ENCODE measurements around the gene TGM2. TPM values are rescaled to one million over a fixed set of nuclear protein-coding genes. Genes with fewer than 3 reads are reported as not detected.

TGM2 gene
- polyA plus RNA-seq, 1 donor from 2014 or later: not detected

GRCh38 chr20:38156888-38157634 is 8.0 kb downstream of the TGM2 start:
- no peak overlapping the region for H3K4me3 ChIP-seq (ENCODE audit: low read length)
- no peaks in the 10 kb centered on the region for H4K20me1 ChIP-seq (ENCODE audit: insufficient read depth)
- H3K27ac ChIP-seq (ENCODE audit: low read length): no peak overlapping the region
- no peak for TF ChIP-seq TAF1 (IDR thresholded peaks at IDR 0.05; ENCODE audit: low read depth)
- no peak for TF ChIP-seq POLR2AphosphoS5 (IDR thresholded peaks at IDR 0.05)
- no peak for TF ChIP-seq MXI1 (conservative IDR thresholded peaks at IDR 0.05; ENCODE audit: poor library complexity, severe bottlenecking)
- TF ChIP-seq RAD21 (conservative IDR thresholded peaks at IDR 0.05): no peak
- no peak for TF ChIP-seq EP300 (conservative IDR thresholded peaks at IDR 0.05; ENCODE audit: poor library complexity, severe bottlenecking)
- no peak for TF ChIP-seq EZH2 (IDR thresholded peaks at IDR 0.05; ENCODE audit: borderline replicate concordance, insufficient read depth, low read length, poor library complexity, severe bottlenecking)
- no peak for TF ChIP-seq CTCF (IDR thresholded peaks at IDR 0.05; ENCODE audit: poor library complexity, severe bottlenecking)
- no peak for TF ChIP-seq SMC3 (conservative IDR thresholded peaks at IDR 0.05; ENCODE audit: poor library complexity)
- no peak for TF ChIP-seq REST (IDR thresholded peaks at IDR 0.05; ENCODE audit: borderline replicate concordance)
- no peaks in the 10 kb centered on the region for H3F3A ChIP-seq (ENCODE audit: insufficient read depth, low read length, poor library complexity, severe bottlenecking)
- H3K9ac ChIP-seq (ENCODE audit: low read length): no peak overlapping the region
- H2AFZ ChIP-seq (ENCODE audit: low read depth, low read length): no peak overlapping the region
- no peaks in the 10 kb centered on the region for H3K9me2 ChIP-seq (ENCODE audit: insufficient read depth, low read length)
- H3K36me3 ChIP-seq (ENCODE audit: insufficient read depth, low read length): no peaks in the 10 kb centered on the region
- no peaks in the 10 kb centered on the region for H3K27me3 ChIP-seq (ENCODE audit: insufficient read depth, low read depth, low read length)
- no peak overlapping the region for H3K4me2 ChIP-seq (ENCODE audit: low read length)
- no peaks in the 10 kb centered on the region for H3K79me2 ChIP-seq (replicated peaks; ENCODE audit: insufficient read depth, low read length)
- H3K9me3 ChIP-seq (ENCODE audit: low read length): no peaks in the 10 kb centered on the region

GRCh38 chr20:38156280-38156679 is 8.8 kb downstream of the TGM2 start:
- Histone ChIP-seq H3F3A (ENCODE audit: insufficient read depth, low read length, poor library complexity, severe bottlenecking) (no peaks in the 10 kb centered on the region), H3K9me3 (ENCODE audit: low read length) (no peaks in the 10 kb centered on the region), H3K9me2 (ENCODE audit: insufficient read depth, low read length) (no peaks in the 10 kb centered on the region), H3K9ac (ENCODE audit: low read length) (no peak overlapping the region), H3K4me2 (ENCODE audit: low read length) (no peak overlapping the region), H4K20me1 (ENCODE audit: insufficient read depth) (no peaks in the 10 kb centered on the region), H3K4me3 (ENCODE audit: low read length) (no peak overlapping the region), H3K36me3 (ENCODE audit: insufficient read depth, low read length) (no peaks in the 10 kb centered on the region), H3K27me3 (ENCODE audit: insufficient read depth, low read depth, low read length) (no peaks in the 10 kb centered on the region), H2AFZ (ENCODE audit: low read depth, low read length) (no peak overlapping the region), H3K27ac (ENCODE audit: low read length) (no peak overlapping the region), H3K79me2 (replicated peaks; ENCODE audit: insufficient read depth, low read length) (no peaks in the 10 kb centered on the region)
- no peak for TF ChIP-seq RAD21 (conservative IDR thresholded peaks at IDR 0.05)
- no peak for TF ChIP-seq EZH2 (IDR thresholded peaks at IDR 0.05; ENCODE audit: borderline replicate concordance, insufficient read depth, low read length, poor library complexity, severe bottlenecking)
- no peak for TF ChIP-seq CTCF (IDR thresholded peaks at IDR 0.05; ENCODE audit: poor library complexity, severe bottlenecking)
- TF ChIP-seq MXI1 (conservative IDR thresholded peaks at IDR 0.05; ENCODE audit: poor library complexity, severe bottlenecking): no peak
- TF ChIP-seq REST (IDR thresholded peaks at IDR 0.05; ENCODE audit: borderline replicate concordance): no peak
- no peak for TF ChIP-seq EP300 (conservative IDR thresholded peaks at IDR 0.05; ENCODE audit: poor library complexity, severe bottlenecking)
- TF ChIP-seq SMC3 (conservative IDR thresholded peaks at IDR 0.05; ENCODE audit: poor library complexity): no peak

All from neural cell (in vitro differentiated cells).